Measurements from ENCODE around the gene SLC10A1.

DNA sequence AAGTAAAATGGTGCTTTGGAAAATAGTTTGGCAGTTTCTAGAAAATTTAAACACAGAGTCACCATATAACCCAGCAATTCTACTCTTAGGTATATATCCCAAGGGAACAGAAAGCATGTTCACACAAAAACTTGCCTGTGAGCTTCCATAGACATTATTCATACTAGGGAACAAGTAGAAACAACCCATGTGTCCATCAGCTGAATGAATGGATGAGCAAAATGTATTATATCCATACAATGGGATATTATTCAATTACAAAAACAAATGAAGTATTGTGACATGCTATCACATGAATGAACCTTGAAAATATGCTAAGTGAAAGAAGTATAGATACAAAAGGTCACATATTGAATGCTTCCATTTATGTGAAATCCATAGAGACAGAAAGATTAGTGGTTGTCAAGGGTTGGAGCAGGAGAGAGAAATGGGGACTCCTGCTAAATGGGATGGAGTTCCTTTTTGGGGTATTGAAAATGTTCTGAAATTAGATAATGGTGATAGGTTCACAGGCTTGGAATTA is 7.9 kb downstream of the SLC10A1 start:
- no peak for TF ChIP-seq POLR2A (IDR thresholded peaks at IDR 0.05)
- TF ChIP-seq, protein P1, sequence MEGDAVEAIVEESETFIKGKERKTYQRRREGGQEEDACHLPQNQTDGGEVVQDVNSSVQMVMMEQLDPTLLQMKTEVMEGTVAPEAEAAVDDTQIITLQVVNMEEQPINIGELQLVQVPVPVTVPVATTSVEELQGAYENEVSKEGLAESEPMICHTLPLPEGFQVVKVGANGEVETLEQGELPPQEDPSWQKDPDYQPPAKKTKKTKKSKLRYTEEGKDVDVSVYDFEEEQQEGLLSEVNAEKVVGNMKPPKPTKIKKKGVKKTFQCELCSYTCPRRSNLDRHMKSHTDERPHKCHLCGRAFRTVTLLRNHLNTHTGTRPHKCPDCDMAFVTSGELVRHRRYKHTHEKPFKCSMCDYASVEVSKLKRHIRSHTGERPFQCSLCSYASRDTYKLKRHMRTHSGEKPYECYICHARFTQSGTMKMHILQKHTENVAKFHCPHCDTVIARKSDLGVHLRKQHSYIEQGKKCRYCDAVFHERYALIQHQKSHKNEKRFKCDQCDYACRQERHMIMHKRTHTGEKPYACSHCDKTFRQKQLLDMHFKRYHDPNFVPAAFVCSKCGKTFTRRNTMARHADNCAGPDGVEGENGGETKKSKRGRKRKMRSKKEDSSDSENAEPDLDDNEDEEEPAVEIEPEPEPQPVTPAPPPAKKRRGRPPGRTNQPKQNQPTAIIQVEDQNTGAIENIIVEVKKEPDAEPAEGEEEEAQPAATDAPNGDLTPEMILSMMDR (IDR thresholded peaks at IDR 0.05) = no peak
